ENCODE data around the gene UNC5A. TPM values are rescaled to one million over a fixed set of nuclear protein-coding genes. Genes with fewer than 3 reads are reported as not detected.
A peak's percentile ranks its signal among the peaks of the same experiment; 100 is the strongest.

UNC5A gene
- total RNA-seq, 2 donors from 2014 or later, result not detected

DNA sequence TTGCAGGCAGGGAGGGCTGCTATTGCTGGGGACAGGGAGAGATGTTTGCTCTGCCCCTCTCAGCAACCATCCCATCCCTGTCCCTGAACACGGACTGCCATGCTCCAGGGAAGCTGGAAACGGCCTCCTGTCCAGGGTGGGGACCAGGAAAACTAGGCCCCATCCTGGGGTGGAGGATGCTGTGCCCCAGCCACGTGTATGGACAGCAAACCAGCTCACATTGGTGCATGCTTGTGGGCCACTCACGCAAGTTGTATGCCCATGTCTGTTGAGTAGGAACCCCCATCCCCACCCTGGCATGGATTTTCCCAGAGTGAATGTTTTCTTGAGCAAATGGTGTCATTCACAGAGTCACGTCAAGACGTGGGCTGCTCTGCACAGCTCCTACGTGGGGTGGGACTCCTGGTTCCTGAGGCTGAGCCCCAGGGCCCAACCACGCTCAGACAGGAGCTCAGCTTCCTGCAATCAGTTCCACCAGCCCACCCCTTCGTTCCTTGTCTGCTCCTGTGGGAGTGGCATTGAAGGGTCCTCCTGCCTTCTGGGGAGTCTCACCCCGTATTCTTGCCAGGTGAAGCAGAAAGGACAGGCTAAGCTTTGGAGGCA is 4.6 kb downstream of the UNC5A start:
- peaks cover 0 to 27% of the 10 kb centered on the region in 2 donors for H3K4me1 ChIP-seq
- H3K27me3 ChIP-seq, result peaks cover 3 to 42% of the 10 kb centered on the region in 2 donors
- H3K4me3 ChIP-seq, result no peak overlapping the region
- no peak overlapping the region for H3K27ac ChIP-seq
- no peak for DNase-seq (ENCODE audit: low spot score)
- TF ChIP-seq, protein P1, sequence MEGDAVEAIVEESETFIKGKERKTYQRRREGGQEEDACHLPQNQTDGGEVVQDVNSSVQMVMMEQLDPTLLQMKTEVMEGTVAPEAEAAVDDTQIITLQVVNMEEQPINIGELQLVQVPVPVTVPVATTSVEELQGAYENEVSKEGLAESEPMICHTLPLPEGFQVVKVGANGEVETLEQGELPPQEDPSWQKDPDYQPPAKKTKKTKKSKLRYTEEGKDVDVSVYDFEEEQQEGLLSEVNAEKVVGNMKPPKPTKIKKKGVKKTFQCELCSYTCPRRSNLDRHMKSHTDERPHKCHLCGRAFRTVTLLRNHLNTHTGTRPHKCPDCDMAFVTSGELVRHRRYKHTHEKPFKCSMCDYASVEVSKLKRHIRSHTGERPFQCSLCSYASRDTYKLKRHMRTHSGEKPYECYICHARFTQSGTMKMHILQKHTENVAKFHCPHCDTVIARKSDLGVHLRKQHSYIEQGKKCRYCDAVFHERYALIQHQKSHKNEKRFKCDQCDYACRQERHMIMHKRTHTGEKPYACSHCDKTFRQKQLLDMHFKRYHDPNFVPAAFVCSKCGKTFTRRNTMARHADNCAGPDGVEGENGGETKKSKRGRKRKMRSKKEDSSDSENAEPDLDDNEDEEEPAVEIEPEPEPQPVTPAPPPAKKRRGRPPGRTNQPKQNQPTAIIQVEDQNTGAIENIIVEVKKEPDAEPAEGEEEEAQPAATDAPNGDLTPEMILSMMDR (IDR thresholded peaks at IDR 0.05), result no peak
- no peaks in the 10 kb centered on the region for H3K36me3 ChIP-seq
- no peaks in the 10 kb centered on the region for H3K9me3 ChIP-seq

DNA sequence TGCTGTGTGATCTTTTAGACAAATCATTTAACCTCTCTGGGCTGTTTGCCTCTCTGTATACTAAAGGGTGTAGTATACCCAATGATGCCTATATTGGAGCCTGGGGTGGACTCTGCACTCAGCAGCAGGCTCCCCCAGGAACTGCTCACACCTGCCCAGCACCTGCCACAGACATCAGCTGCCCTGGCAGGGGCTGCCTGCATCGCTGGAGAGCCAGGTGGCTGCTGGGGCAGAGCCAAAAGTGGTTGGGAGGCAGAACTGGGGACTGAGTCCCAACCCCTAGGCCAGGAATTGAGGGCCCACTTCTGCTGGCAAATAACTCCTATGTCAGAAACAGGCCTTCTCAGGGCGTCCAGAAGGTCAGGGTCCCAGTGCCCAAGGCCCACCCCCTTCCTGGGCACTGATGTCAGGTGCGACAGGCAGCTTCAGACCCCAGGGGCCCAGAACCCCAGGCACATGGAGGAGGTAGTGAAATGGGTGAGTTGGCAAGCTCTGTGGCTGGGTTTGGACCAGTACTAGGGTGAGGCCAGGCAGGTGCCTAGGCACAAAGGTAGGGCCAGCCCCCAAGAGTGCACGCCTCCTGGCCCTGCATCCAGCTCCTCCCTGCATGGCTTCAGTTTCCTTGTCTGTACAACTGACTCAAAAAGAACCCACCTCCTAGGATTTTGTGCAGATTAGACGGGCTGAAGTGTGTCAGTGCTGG is 5.8 kb downstream of the UNC5A start:
- H3K4me1 ChIP-seq, result peaks cover 0 to 19% of the 10 kb centered on the region in 2 donors
- H3K4me3 ChIP-seq, result no peak overlapping the region
- no peaks in the 10 kb centered on the region for H3K36me3 ChIP-seq
- TF ChIP-seq, protein P1 (IDR thresholded peaks at IDR 0.05), result no peak
- H3K27ac ChIP-seq, result no peak overlapping the region
- no peak for DNase-seq (ENCODE audit: low spot score)
- no peaks in the 10 kb centered on the region for H3K9me3 ChIP-seq
- peaks cover 0 to 40% of the 10 kb centered on the region in 2 donors for H3K27me3 ChIP-seq

DNA sequence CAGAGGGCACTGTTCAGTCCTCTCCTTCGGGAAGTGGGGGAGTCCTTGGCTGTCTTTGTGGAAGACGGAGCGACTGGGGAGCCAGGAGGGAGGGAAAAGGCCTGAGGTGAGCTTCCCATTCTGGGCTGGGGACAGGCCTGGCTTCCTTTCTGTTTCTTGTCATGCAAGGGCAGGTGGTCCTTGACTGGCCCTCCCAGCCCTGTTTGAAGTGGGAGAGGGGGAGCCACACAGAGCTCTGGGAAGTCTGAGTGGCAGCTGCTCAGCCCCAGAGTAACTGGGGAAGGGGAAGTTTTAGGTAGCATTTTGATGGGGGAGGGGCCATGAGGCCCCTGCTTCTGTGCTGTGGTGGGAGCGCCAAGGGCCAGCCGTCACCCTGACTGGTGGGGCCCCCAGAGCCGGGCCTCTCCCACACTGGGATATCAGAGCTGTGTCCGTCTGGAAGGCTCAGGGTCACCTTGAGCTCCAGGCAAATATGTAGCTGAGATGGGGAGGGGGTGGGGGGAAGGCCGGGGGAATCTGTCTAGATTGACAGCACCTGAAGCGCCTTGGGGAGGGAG is 6.5 kb downstream of the UNC5A start:
- TF ChIP-seq, protein P1 (IDR thresholded peaks at IDR 0.05), result no peak
- H3K36me3 ChIP-seq, result no peaks in the 10 kb centered on the region
- H3K9me3 ChIP-seq, result no peaks in the 10 kb centered on the region
- H3K27me3 ChIP-seq, result peaks cover 0 to 35% of the 10 kb centered on the region in 2 donors
- no peak overlapping the region for H3K27ac ChIP-seq
- peaks cover 0 to 15% of the 10 kb centered on the region in 2 donors for H3K4me1 ChIP-seq
- no peak overlapping the region for H3K4me3 ChIP-seq
- DNase-seq (ENCODE audit: low spot score), result no peak

DNA sequence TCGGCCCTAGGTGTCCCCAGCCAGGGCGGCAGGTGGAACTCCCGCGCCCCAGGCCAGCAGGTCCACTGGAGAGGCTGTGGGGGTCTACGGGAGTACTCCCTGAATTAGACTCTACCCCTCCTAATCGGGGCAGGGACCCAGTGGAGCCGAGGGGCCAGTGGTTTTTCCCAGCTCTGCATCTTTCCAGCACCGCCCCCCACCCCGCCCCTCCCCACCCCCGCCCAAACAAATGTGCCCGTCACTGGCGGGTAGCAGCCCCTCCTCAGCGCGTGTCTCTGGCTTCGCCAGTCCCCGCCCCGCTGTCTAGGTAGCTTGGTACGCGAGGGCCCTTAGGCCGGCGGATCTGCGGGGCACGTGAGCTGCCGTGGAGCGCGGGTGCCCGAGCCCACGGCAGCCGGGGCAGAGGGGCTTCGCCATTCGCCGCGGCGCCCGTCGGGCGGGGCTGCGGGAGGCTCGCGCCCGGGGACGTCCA is 7.0 kb downstream of the UNC5A start:
- H3K27me3 ChIP-seq, result peaks cover 0 to 34% of the 10 kb centered on the region in 2 donors
- H3K27ac ChIP-seq, result no peak overlapping the region
- TF ChIP-seq, protein P1 (IDR thresholded peaks at IDR 0.05), result no peak
- peaks cover 0 to 15% of the 10 kb centered on the region in 2 donors for H3K4me1 ChIP-seq
- DNase-seq (ENCODE audit: low spot score), result no peak
- H3K9me3 ChIP-seq, result no peaks in the 10 kb centered on the region
- H3K4me3 ChIP-seq, result peak overlapping the region in 1 of 2 donors; percentile 48
- H3K36me3 ChIP-seq, result no peaks in the 10 kb centered on the region

DNA sequence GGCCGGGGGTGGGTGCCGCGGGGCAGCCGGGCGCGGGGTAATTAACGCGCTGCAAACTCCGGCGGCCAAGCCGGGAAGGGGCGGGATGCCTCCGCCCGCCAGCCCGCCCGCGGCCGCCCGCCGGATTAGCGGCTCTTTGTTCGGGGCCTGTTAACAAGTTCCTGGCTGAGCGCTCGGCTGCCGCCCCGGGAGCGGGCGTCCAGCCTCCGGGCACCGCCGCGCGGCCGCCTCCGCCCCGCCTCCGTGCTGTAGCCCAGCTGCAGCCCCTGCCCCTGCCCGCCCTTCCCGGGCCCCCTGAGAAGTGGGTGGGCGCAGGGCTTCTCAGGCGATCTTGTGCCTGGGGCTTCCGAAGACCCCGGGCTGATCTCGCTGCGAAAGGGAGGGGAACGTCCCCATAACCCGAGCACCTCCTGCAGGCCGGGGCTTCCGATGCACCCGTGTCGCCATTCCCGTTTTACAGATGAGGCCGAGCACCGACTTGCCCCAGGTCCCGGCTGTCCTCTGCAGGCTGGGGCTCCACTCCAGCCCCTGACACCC is 7.5 kb downstream of the UNC5A start:
- no peaks in the 10 kb centered on the region for H3K36me3 ChIP-seq
- peak overlapping the region in 1 of 2 donors; percentile 48 for H3K4me3 ChIP-seq
- peaks cover 0 to 29% of the 10 kb centered on the region in 2 donors for H3K27me3 ChIP-seq
- no peak for DNase-seq (ENCODE audit: low spot score)
- no peaks in the 10 kb centered on the region for H3K9me3 ChIP-seq
- TF ChIP-seq, protein P1 (IDR thresholded peaks at IDR 0.05), result peak in 1 of 2 donors; percentile 20
- peaks cover 0 to 15% of the 10 kb centered on the region in 2 donors for H3K4me1 ChIP-seq
- no peak overlapping the region for H3K27ac ChIP-seq
